Measurements from ENCODE around the gene CKAP4.

- TF ChIP-seq EZH2phosphoT487 (conservative IDR thresholded peaks at IDR 0.05; ENCODE audit: low read length) (no peak), CTCF (IDR thresholded peaks at IDR 0.05; ENCODE audit: insufficient read depth, low read length, poor library complexity, severe bottlenecking) (no peak)
Measured at GRCh38 chr12:106296179-106296877, 48.5 kb upstream of the CKAP4 start.

All from SU-DHL-6 (cell line).